ENCODE measurements around the gene MRPL54. TPM values are rescaled to one million over a fixed set of nuclear protein-coding genes. Genes with fewer than 3 reads are reported as not detected.
"Not testable (repeated sequence)": the region's sequence is repeated elsewhere in the genome, so short reads cannot be mapped to it uniquely, and the experiment has no call there.

The MRPL54 gene
- total RNA-seq, 1 donor from 2014 or later: 15.1 TPM

GRCh38 chr19:3753631-3754410, 8.7 kb upstream of the MRPL54 start:
- no peak overlapping the region for H3K9ac ChIP-seq
- H3K79me2 ChIP-seq (ENCODE audit: low read depth): no peaks in the 10 kb centered on the region
- H2AFZ ChIP-seq (replicated peaks): no peak overlapping the region
- no peak overlapping the region for H3K27ac ChIP-seq
- no peaks in the 10 kb centered on the region for H3K4me1 Mint-ChIP-seq
- no peaks in the 10 kb centered on the region for H3K9me3 Mint-ChIP-seq
- no peaks in the 10 kb centered on the region for H3F3A ChIP-seq (ENCODE audit: low read depth)
- H3K36me3 ChIP-seq: no peaks in the 10 kb centered on the region
- H3K4me2 ChIP-seq: no peak overlapping the region
- no peak overlapping the region for H3K4me3 ChIP-seq
- no peaks in the 10 kb centered on the region for H3K27me3 Mint-ChIP-seq (ENCODE audit: insufficient read depth, low read depth)
- TF ChIP-seq EZH2phosphoT487 (IDR thresholded peaks at IDR 0.05) (no peak), EZH2 (IDR thresholded peaks at IDR 0.05) (no peak)
- TF ChIP-seq, protein P1, sequence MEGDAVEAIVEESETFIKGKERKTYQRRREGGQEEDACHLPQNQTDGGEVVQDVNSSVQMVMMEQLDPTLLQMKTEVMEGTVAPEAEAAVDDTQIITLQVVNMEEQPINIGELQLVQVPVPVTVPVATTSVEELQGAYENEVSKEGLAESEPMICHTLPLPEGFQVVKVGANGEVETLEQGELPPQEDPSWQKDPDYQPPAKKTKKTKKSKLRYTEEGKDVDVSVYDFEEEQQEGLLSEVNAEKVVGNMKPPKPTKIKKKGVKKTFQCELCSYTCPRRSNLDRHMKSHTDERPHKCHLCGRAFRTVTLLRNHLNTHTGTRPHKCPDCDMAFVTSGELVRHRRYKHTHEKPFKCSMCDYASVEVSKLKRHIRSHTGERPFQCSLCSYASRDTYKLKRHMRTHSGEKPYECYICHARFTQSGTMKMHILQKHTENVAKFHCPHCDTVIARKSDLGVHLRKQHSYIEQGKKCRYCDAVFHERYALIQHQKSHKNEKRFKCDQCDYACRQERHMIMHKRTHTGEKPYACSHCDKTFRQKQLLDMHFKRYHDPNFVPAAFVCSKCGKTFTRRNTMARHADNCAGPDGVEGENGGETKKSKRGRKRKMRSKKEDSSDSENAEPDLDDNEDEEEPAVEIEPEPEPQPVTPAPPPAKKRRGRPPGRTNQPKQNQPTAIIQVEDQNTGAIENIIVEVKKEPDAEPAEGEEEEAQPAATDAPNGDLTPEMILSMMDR (IDR thresholded peaks at IDR 0.05): no peak
- H3K36me3 Mint-ChIP-seq: peaks cover 12% of the 10 kb centered on the region
- H3K9me3 ChIP-seq (ENCODE audit: low read depth): no peaks in the 10 kb centered on the region
- H3K4me3 Mint-ChIP-seq: no peak overlapping the region
- H3K27me3 ChIP-seq: no peaks in the 10 kb centered on the region
- H3K4me1 ChIP-seq: no peaks in the 10 kb centered on the region
- no peaks in the 10 kb centered on the region for H4K20me1 ChIP-seq (ENCODE audit: low read depth)
- DNase-seq (ENCODE audit: low spot score): no peak
- no peak overlapping the region for H3K27ac Mint-ChIP-seq

DNA sequence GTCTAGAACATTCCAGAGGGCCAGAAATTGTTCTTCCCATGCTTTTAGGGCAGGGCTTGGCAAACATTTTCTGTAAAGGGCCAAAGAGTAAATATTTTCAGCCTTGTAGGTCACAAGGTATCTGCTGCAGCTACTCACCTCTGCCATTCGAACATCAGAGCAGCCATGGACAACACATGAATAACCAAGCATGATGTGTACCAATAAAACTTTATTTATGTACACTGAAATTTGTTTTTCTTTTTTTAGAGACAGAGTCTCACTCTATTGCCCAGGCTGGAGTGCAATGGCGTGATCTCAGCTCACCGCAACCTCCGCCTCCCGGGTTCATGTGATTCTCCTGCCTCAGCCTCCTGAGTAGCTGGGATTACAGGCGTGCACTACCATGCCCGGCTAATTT, 4.8 kb upstream of the MRPL54 start:
- H3K27ac ChIP-seq; H3K4me1 Mint-ChIP-seq; H3K9me3 ChIP-seq (ENCODE audit: low read depth); H3K4me3 ChIP-seq; H3K9me3 Mint-ChIP-seq; H3F3A ChIP-seq (ENCODE audit: low read depth); H3K4me1 ChIP-seq; H3K4me2 ChIP-seq; H3K27me3 ChIP-seq; H3K9ac ChIP-seq; H3K36me3 ChIP-seq; H2AFZ ChIP-seq (replicated peaks); DNase-seq (ENCODE audit: low spot score); H3K4me3 Mint-ChIP-seq; H3K27ac Mint-ChIP-seq; H3K27me3 Mint-ChIP-seq (ENCODE audit: insufficient read depth, low read depth); H4K20me1 ChIP-seq (ENCODE audit: low read depth): not testable (repeated sequence)
- H3K79me2 ChIP-seq (ENCODE audit: low read depth): peaks cover 13% of the 10 kb centered on the region
- peaks cover 12% of the 10 kb centered on the region for H3K36me3 Mint-ChIP-seq

DNA sequence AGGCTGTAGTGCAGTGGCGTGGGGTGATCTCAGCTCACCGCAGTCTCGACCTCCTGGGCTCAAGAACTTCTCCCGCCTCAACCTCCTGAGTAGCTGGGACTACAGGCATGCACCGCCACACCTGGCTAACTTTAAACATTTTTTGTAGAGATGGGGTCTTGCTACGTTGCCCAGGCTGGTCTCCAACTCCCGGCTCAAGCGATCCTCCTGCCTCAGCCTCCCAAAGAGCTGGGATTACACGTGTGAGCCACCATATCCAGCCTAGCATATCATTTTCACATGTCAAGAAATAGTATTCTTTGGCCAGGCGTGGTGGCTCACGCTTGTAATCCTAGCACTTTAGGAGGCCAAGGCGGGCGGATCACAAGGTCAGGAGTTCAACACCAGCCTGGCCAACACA, 4.2 kb upstream of the MRPL54 start:
- H3K27me3 Mint-ChIP-seq (ENCODE audit: insufficient read depth, low read depth); H3K27ac Mint-ChIP-seq: not testable (repeated sequence)
- peaks cover 14% of the 10 kb centered on the region for H3K4me1 Mint-ChIP-seq

GRCh38 chr19:3759482-3760254, 2.8 kb upstream of the MRPL54 start:
- DNase-seq (ENCODE audit: low spot score): no peak
- H3K4me3 ChIP-seq: no peak overlapping the region
- Mint-ChIP-seq H3K4me3 (peak overlapping the region; percentile 96), H3K27ac (no peak overlapping the region), H3K4me1 (peaks cover 14% of the 10 kb centered on the region), H3K9me3 (no peaks in the 10 kb centered on the region), H3K27me3 (ENCODE audit: insufficient read depth, low read depth) (no peaks in the 10 kb centered on the region), H3K36me3 (peaks cover 6% of the 10 kb centered on the region)
- peaks cover 8% of the 10 kb centered on the region for H3F3A ChIP-seq (ENCODE audit: low read depth)
- H3K27me3 ChIP-seq: no peaks in the 10 kb centered on the region
- no peaks in the 10 kb centered on the region for H3K9me3 ChIP-seq (ENCODE audit: low read depth)
- no peaks in the 10 kb centered on the region for H4K20me1 ChIP-seq (ENCODE audit: low read depth)
- H2AFZ ChIP-seq (replicated peaks): no peak overlapping the region
- TF ChIP-seq, protein P1 (IDR thresholded peaks at IDR 0.05): no peak
- TF ChIP-seq EZH2 (IDR thresholded peaks at IDR 0.05) (no peak), EZH2phosphoT487 (IDR thresholded peaks at IDR 0.05) (no peak)
- H3K9ac ChIP-seq: no peak overlapping the region
- peaks cover 3% of the 10 kb centered on the region for H3K4me1 ChIP-seq
- no peak overlapping the region for H3K4me2 ChIP-seq
- no peak overlapping the region for H3K27ac ChIP-seq
- no peaks in the 10 kb centered on the region for H3K36me3 ChIP-seq
- H3K79me2 ChIP-seq (ENCODE audit: low read depth): peaks cover 26% of the 10 kb centered on the region

More for the DNA sequence above, 4.2 kb upstream of the MRPL54 start:
- H3F3A ChIP-seq (ENCODE audit: low read depth); H3K9ac ChIP-seq; H4K20me1 ChIP-seq (ENCODE audit: low read depth); H3K4me3 Mint-ChIP-seq; H3K9me3 Mint-ChIP-seq; H3K9me3 ChIP-seq (ENCODE audit: low read depth); H3K27ac ChIP-seq; DNase-seq (ENCODE audit: low spot score); H3K4me2 ChIP-seq; H3K4me1 ChIP-seq; H2AFZ ChIP-seq (replicated peaks); H3K27me3 ChIP-seq; H3K4me3 ChIP-seq; H3K36me3 ChIP-seq: not testable (repeated sequence)
- peaks cover 11% of the 10 kb centered on the region for H3K36me3 Mint-ChIP-seq
- peaks cover 16% of the 10 kb centered on the region for H3K79me2 ChIP-seq (ENCODE audit: low read depth)
